GM12892 (cell line): ENCODE results near the gene B4GALT4.

Experiments
- POLR2A ChIP-seq: IDR thresholded peaks from 2 replicates; pipeline ENCODE4 v1.6.1; 2011; ENCODE audit warnings: low read depth, low read length, control low read depth
- POLR2AphosphoS5 ChIP-seq: IDR thresholded peaks from 2 replicates; pipeline ENCODE4 v1.6.1; 2011; ENCODE audit warnings: low read depth, low read length, control low read depth

DNA sequence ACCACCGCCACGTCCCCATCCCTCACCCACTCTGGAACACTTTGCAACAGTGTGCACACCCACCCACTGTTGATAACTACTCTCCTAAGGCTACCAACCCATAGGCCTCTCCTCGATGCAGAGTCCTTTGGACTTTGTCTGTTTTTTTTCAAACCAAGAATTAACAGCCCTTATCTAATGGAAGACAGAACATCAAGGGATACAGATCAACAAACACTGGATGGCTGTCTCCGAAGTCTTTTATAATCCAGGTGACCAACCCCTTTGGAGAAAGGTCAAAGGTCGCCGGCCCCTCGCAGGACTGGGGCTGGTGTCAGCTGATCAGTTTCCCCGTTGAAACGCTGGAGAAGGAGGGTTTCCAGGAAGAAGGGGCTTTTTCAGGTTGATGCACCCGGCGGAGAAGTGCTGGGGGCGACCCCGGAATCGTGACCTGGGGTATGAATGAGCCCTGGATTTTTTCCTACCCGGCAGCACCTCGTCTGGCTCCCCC lies 532 bp downstream of the B4GALT4 start:
- TF ChIP-seq POLR2AphosphoS5: no peak
- TF ChIP-seq POLR2A: no peak
